Left ventricle myocardium inferior (tissue), 1 donor: ENCODE data around the gene SPTBN1. TPM values are rescaled to one million over a fixed set of nuclear protein-coding genes. Genes with fewer than 3 reads are reported as not detected.

ENCODE experiments used
- DNase-seq: peaks from one replicate; pipeline ENCODE4 v3.0.0-alpha.2; 2020
- H3K27ac ChIP-seq: fragments of 200-600 bp; replicated peaks from 2 replicates; pipeline ENCODE4 v1.8.0; 2021
- H3K27me3 ChIP-seq: fragments of 200-600 bp; 2 replicates; pipeline ENCODE4 v1.8.0; 2021; ENCODE audit warnings: low read depth
- H3K36me3 ChIP-seq: fragments of 200-600 bp; 2 replicates; pipeline ENCODE4 v1.8.0; 2021
- H3K4me1 ChIP-seq: fragments of 200-600 bp; 2 replicates; pipeline ENCODE4 v1.8.0; 2021
- H3K4me3 ChIP-seq: fragments of 200-600 bp; 2 replicates; pipeline ENCODE4 v1.8.0; 2021; ENCODE audit warnings: mild to moderate bottlenecking, moderate library complexity
- H3K9me3 ChIP-seq: fragments of 200-600 bp; replicated peaks from 2 replicates; pipeline ENCODE4 v1.8.0; 2021
- CTCF ChIP-seq: fragments of 200-600 bp; IDR thresholded peaks from 2 replicates; pipeline ENCODE4 v1.8.0; 2021; ENCODE audit warnings: antibody characterized with exemption, mild to moderate bottlenecking, borderline replicate concordance
- intact Hi-C: fragments of 100-400 bp; cut with micrococcal nuclease; formaldehyde crosslinking; loops from one replicate; pipeline ENCODE4 v1.11.0; 2022
- total RNA-seq: library from RNA; stranded (reverse); fragmentation: NEBNext Ultra II Directional; extraction: Animal tissue kit (Norgen Biotek cat#: 25700); gene quantifications from one replicate; pipeline ENCODE4 v1.2.1, GENCODE V29; 2021
- donor health status: DM: no; HTN: yes; CAD: no; lungs with severe emphysema.

SPTBN1 gene
- total RNA-seq, 1 donor from 2014 or later = 484 TPM

- Histone ChIP-seq H3K36me3 (no peaks in the 10 kb centered on the region), H3K4me3 (no peak overlapping the region), H3K27ac (no peak overlapping the region), H3K4me1 (peaks cover 15% of the 10 kb centered on the region), H3K9me3 (no peaks in the 10 kb centered on the region), H3K27me3 (no peaks in the 10 kb centered on the region)
- DNase-seq = no peak
- intact Hi-C loops = no loop called here
- no peak for TF ChIP-seq CTCF
Observed at GRCh38 chr2:54681416-54681815, 225.3 kb downstream of the SPTBN1 start.

GRCh38 chr2:54683596-54683995 is 227.5 kb downstream of the SPTBN1 start:
- H3K27ac ChIP-seq = no peak overlapping the region
- no peaks in the 10 kb centered on the region for H3K9me3 ChIP-seq
- intact Hi-C loops = no loop called here
- no peaks in the 10 kb centered on the region for H3K27me3 ChIP-seq
- no peaks in the 10 kb centered on the region for H3K36me3 ChIP-seq
- no peak for DNase-seq
- H3K4me1 ChIP-seq = peaks cover 13% of the 10 kb centered on the region
- TF ChIP-seq CTCF = no peak
- H3K4me3 ChIP-seq = no peak overlapping the region

GRCh38 chr2:54685263-54685775 is 229.2 kb downstream of the SPTBN1 start:
- DNase-seq = no peak
- intact Hi-C loops = no loop called here
- Histone ChIP-seq H3K4me1 (peaks cover 8% of the 10 kb centered on the region), H3K36me3 (no peaks in the 10 kb centered on the region), H3K9me3 (no peaks in the 10 kb centered on the region), H3K27me3 (no peaks in the 10 kb centered on the region), H3K27ac (no peak overlapping the region), H3K4me3 (no peak overlapping the region)
- no peak for TF ChIP-seq CTCF

GRCh38 chr2:54687595-54688152 is 231.5 kb downstream of the SPTBN1 start:
- no peak for TF ChIP-seq CTCF
- H3K36me3 ChIP-seq = no peaks in the 10 kb centered on the region
- no peaks in the 10 kb centered on the region for H3K4me1 ChIP-seq
- DNase-seq = no peak
- no peak overlapping the region for H3K4me3 ChIP-seq
- H3K27me3 ChIP-seq = no peaks in the 10 kb centered on the region
- no peaks in the 10 kb centered on the region for H3K9me3 ChIP-seq
- intact Hi-C loops = no loop called here
- H3K27ac ChIP-seq = no peak overlapping the region

- Histone ChIP-seq H3K4me1 (no peaks in the 10 kb centered on the region), H3K27ac (no peak overlapping the region), H3K36me3 (no peaks in the 10 kb centered on the region), H3K9me3 (no peaks in the 10 kb centered on the region), H3K4me3 (no peak overlapping the region), H3K27me3 (no peaks in the 10 kb centered on the region)
- TF ChIP-seq CTCF = no peak
- no peak for DNase-seq
- intact Hi-C loops = no loop called here
Observed at GRCh38 chr2:54691445-54692135, 235.5 kb downstream of the SPTBN1 start.
